K562 (cell line): ENCODE measurements around the gene PTX3. TPM values are rescaled to one million over a fixed set of nuclear protein-coding genes. Genes with fewer than 3 reads are reported as not detected.
A peak's percentile ranks its signal among the peaks of the same experiment; 100 is the strongest.

Experiments used
- ATAC-seq: fragments of 200-7000 bp; cut with Tn5 transposase; 3 replicates; pipeline ENCODE4 v1.9.1; 2020; ENCODE audit warnings: moderate library complexity
- BruUV-seq: library from RNA; stranded (reverse); fragments of 400-500 nt; replicated peaks from 2 replicates; lab custom pipeline; 2021; lab: Mats Ljungman, UMichigan
- CTCF ChIA-PET: fragments of 300-600 bp; formaldehyde crosslinking; extraction: SDS; loops from one replicate; lab custom pipeline; 2021; ENCODE audit warnings: low intra/inter-chr PET ratio; lab: Yijun Ruan, JAX
- POLR2A ChIA-PET: fragments of 300-600, 350-650 bp; sonication (Branson Sonifier 250); formaldehyde crosslinking; extraction: SDS; loops from one replicate; lab custom pipeline; 2021; ENCODE audit warnings: antibody characterized with exemption, inconsistent platforms; lab: Yijun Ruan, JAX
- DNase-seq, 4 experiments: peaks; one replicate each; pipeline versions ENCODE4 v3.0.0 to v3.0.0-alpha.2; 2011 to 2018; ENCODE audit warnings: low spot score in 3 of 4, mixed read lengths in 3 of 4; ENCODE audit errors: extremely low read depth in 1 of 4
- FAIRE-seq: peaks from 2 replicates; lab custom pipeline; 2011; peaks lifted over from hg19 to GRCh38; lab: Jason Lieb, UNC
- H2AFZ ChIP-seq: 2 replicates; pipeline ENCODE4 v1.6.0; 2011; ENCODE audit warnings: low read depth, low read length, control low read depth, inconsistent platforms
- H3K27ac ChIP-seq: fragments of 200-600 bp; 3 replicates; pipeline ENCODE4 v1.8.0; 2011; ENCODE audit warnings: low read depth, mild to moderate bottlenecking, control low read depth, inconsistent platforms, low read length, moderate library complexity, mixed read lengths; ENCODE audit errors: extremely low read depth
- H3K27me3 ChIP-seq, 2 experiments: fragments of 300-600 bp in 1 of 2; 2 replicates in 1 of 2; 3 replicates in 1 of 2; pipeline versions ENCODE4 v1.6.0 to v1.8.0; 2011; ENCODE audit warnings: inconsistent platforms in 2 of 2, low read length in 2 of 2, mild to moderate bottlenecking in 1 of 2, mixed read lengths in 1 of 2, moderate library complexity in 1 of 2; ENCODE audit not compliant: control insufficient read depth in 2 of 2, insufficient read depth in 2 of 2
- H3K36me3 ChIP-seq: fragments of 300-600 bp; 3 replicates; pipeline ENCODE4 v1.8.0; 2011; ENCODE audit warnings: mild to moderate bottlenecking, low read length, inconsistent platforms; ENCODE audit not compliant: control insufficient read depth, insufficient read depth
- H3K4me1 ChIP-seq, 2 experiments: fragments of 200-600 bp in 1 of 2; replicated peaks in 1 of 2; 2 replicates in 1 of 2; 3 replicates in 1 of 2; pipeline versions ENCODE4 v1.5.1 to v1.8.0; 2011; ENCODE audit warnings: inconsistent platforms in 2 of 2, low read length in 2 of 2, mild to moderate bottlenecking in 1 of 2, mixed read lengths in 1 of 2, moderate library complexity in 1 of 2; ENCODE audit not compliant: control insufficient read depth in 2 of 2, insufficient read depth in 2 of 2
- H3K4me2 ChIP-seq: 2 replicates; pipeline ENCODE4 v1.6.1; 2011; ENCODE audit warnings: low read length, control low read depth, inconsistent platforms, mixed read lengths; ENCODE audit not compliant: insufficient read depth
- H3K4me3 ChIP-seq: fragments of 200-600 bp; sonication (generic), shearing (Covaris generic); 2 replicates; pipeline ENCODE4 v1.5.1; 2016; ENCODE audit warnings: control low read depth, inconsistent platforms
- H3K79me2 ChIP-seq: fragments of 200-600 bp; 3 replicates; pipeline ENCODE4 v1.8.0; 2011; ENCODE audit warnings: low read length, inconsistent platforms; ENCODE audit not compliant: control insufficient read depth, insufficient read depth
- H3K9ac ChIP-seq, 2 experiments: 2 replicates each; pipeline versions ENCODE4 v1.6.0 to v1.6.1; 2011; ENCODE audit warnings: low read depth in 2 of 2, low read length in 2 of 2, control low read depth in 1 of 2, inconsistent platforms in 1 of 2, mild to moderate bottlenecking in 1 of 2, mixed read lengths in 1 of 2; ENCODE audit not compliant: insufficient read depth in 1 of 2
- H3K9me1 ChIP-seq: one replicate; pipeline ENCODE4 v1.6.0; 2011; ENCODE audit warnings: inconsistent platforms, mild to moderate bottlenecking, low read length, moderate library complexity; ENCODE audit not compliant: control insufficient read depth, insufficient read depth
- H3K9me3 ChIP-seq: replicated peaks from 2 replicates; pipeline ENCODE4 v1.5.1; 2011; ENCODE audit warnings: low read depth, low read length, inconsistent platforms; ENCODE audit not compliant: control insufficient read depth, insufficient read depth
- H4K20me1 ChIP-seq: replicated peaks from 2 replicates; pipeline ENCODE4 v1.6.1; 2011; ENCODE audit warnings: low read length, inconsistent platforms, mixed read lengths; ENCODE audit not compliant: control insufficient read depth, insufficient read depth
- HINFP ChIP-seq: fragments of 450-650 bp; conservative IDR thresholded peaks from 2 replicates; pipeline ENCODE4 v1.6.1; 2016; ENCODE audit warnings: missing genetic modification characterization, low read depth, mild to moderate bottlenecking, control low read depth, missing compliant biosample characterization
- PHTF2 ChIP-seq: fragments of 250-450 bp; sonication (Bioruptor Pico); IDR thresholded peaks from 2 replicates; pipeline ENCODE4 v1.5.0; 2021; ENCODE audit warnings: mild to moderate bottlenecking
- RAD51 ChIP-seq: fragments of 450-650 bp; IDR thresholded peaks from 2 replicates; pipeline ENCODE4 v1.7.1; 2016; ENCODE audit warnings: low read depth, mild to moderate bottlenecking, borderline replicate concordance
- VEZF1 ChIP-seq: fragments of 200-800 bp; sonication (Bioruptor generic); IDR thresholded peaks from 2 replicates; pipeline ENCODE4 v1.6.1; 2017; ENCODE audit warnings: missing genetic modification characterization, missing compliant biosample characterization
- ZBTB11 ChIP-seq, 3 experiments: fragments of 200-800 bp in 1 of 3; fragments of 250-450 bp in 1 of 3; fragments of 450-650 bp in 1 of 3; sonication (Bioruptor Pico) in 1 of 3; sonication (Bioruptor generic) in 1 of 3; formaldehyde crosslinking in 1 of 3; IDR thresholded peaks; 2 replicates each; pipeline versions ENCODE4 v1.6.1 to v1.8.0; 2016 to 2022; ENCODE audit warnings: mild to moderate bottlenecking in 2 of 3, missing genetic modification characterization in 2 of 3, missing compliant biosample characterization in 1 of 3, moderate library complexity in 1 of 3
- ZBTB33 ChIP-seq: sonication (generic); formaldehyde crosslinking; IDR thresholded peaks from 2 replicates; pipeline ENCODE4 v1.8.1; 2023; ENCODE audit warnings: mild to moderate bottlenecking, missing genetic modification reagents
- ZNF511 ChIP-seq: sonication (generic); formaldehyde crosslinking; IDR thresholded peaks from 2 replicates; pipeline ENCODE4 v1.8.0; 2022; ENCODE audit warnings: mild to moderate bottlenecking, missing genetic modification reagents
- WGBS: fragments of 100-300 bp; shearing (Covaris generic); methylation state at CpG from one replicate; pipeline ENCODE4 v1.1.6; 2016; ENCODE audit warnings: low coverage, mixed read lengths; ENCODE audit not compliant: insufficient coverage; ENCODE audit errors: missing lambda C conversion rate; 5-methylcytosine and 5-hydroxymethylcytosine counted together
- in situ Hi-C: fragments of 300-500 bp; cut with MboI; formaldehyde crosslinking; loops from 4 replicates; pipeline ENCODE4 v1.15.0; 2018; ENCODE audit warnings: inconsistent platforms, mixed read lengths
- intact Hi-C: fragments of 100-400 bp; cut with micrococcal nuclease; formaldehyde crosslinking; loops from 2 replicates; pipeline ENCODE4 v1.14.2; 2022
- polyA plus RNA-seq, 8 experiments: library from polyadenylated mRNA; depleted of rRNA in 4 of 8; stranded (reverse) in 5 of 8; unstranded in 3 of 8; fragments of >200 nt; fragmentation: Nextera tagmentation in 2 of 8; fragmentation: Illumina TruSeq in 1 of 8; extraction: Ambion mirVana in 2 of 8; extraction: Trizol in 1 of 8; gene quantifications; 2 replicates each; pipeline versions ENCODE4 v1.2.1 to v1.2.3, GENCODE V29; 2011 to 2014; ENCODE audit warnings: inconsistent platforms in 1 of 8, missing spikeins in 1 of 8
- total RNA-seq, 7 experiments: library from RNA; depleted of rRNA in 6 of 7; stranded (reverse); fragments of >200 nt in 6 of 7; fragmentation: Illumina TruSeq in 2 of 7; extraction: Trizol in 2 of 7; gene quantifications; 2 replicates each; pipeline versions ENCODE4 v1.2.1 to v1.2.3, GENCODE V29; 2011 to 2021; ENCODE audit warnings: low replicate concordance in 1 of 7

PTX3 gene
- total and polyA plus RNA-seq, 9 of the 15 experiments (the other 6 are each of a cell fraction or from before 2014, with no cell fraction given) = 0.04 to 0.33 (median 0.15) TPM; not detected in 2

GRCh38 chr3:157429708-157430107, 6.9 kb upstream of the PTX3 start (continued):
- no peak for TF ChIP-seq ZNF511 (CRISPR knock-in tag)
- TF ChIP-seq PHTF2 (CRISPR knock-in tag) = no peak
- TF ChIP-seq HINFP (tag) = no peak
- no peak for TF ChIP-seq ZBTB33

- ATAC-seq (no peak), DNase-seq (peak in 1 of 4 experiments; percentile 7), FAIRE-seq (no peak)
- H3K79me2 ChIP-seq = no peaks in the 10 kb centered on the region
- in situ Hi-C loops (no loop called here), intact Hi-C loops (no loop called here)
- no peaks in the 10 kb centered on the region for H4K20me1 ChIP-seq
- H3K9me3 ChIP-seq = no peaks in the 10 kb centered on the region
- H3K4me1 ChIP-seq = peaks cover 12 to 14% of the 10 kb centered on the region in 2 experiments
- peak overlapping the region; percentile 75 for H2AFZ ChIP-seq
- no peaks in the 10 kb centered on the region for H3K36me3 ChIP-seq
- peak overlapping the region; percentile 61 for H3K4me2 ChIP-seq
- POLR2A ChIA-PET = interaction anchor here (0.6 to 0.7 kb wide), 2 partner anchors 31 to 90 kb away, joined by 3 read pairs; no protein-coding TSS in a partner anchor
- peak overlapping the region; percentile 30 for H3K4me3 ChIP-seq
- no peaks in the 10 kb centered on the region for H3K9me1 ChIP-seq
- no TSS peak for BruUV-seq
- H3K27me3 ChIP-seq = peaks cover 4 to 21% of the 10 kb centered on the region in 2 experiments; a peak in 3 of 5 replicates
- peak overlapping the region in 1 of 2 experiments; percentile 43; a peak in 2 of 4 replicates for H3K9ac ChIP-seq
- TF ChIP-seq ZBTB11 (CRISPR knock-in tag; IDR thresholded peaks at IDR 0.05) = 0 out of 6 replicates have a peak, but pooled peaks of 1 of the 3 experiments have one; percentile 12
- TF ChIP-seq RAD51 = no peak
- 0 out of 2 replicates have a peak, but pooled peaks have one; percentile 11 for TF ChIP-seq VEZF1 (CRISPR knock-in tag)
- CTCF ChIA-PET = no interaction called here
- H3K27ac ChIP-seq = no peak overlapping the region
- 3% methylated on average over 21 of the region's 22 CpGs for WGBS
Observed at GRCh38 chr3:157438194-157438730, 1.6 kb downstream of the PTX3 start.
